HCT116 (cell line): ENCODE results near the gene RNF145. TPM values are rescaled to one million over a fixed set of nuclear protein-coding genes. Genes with fewer than 3 reads are reported as not detected.
"Not testable (repeated sequence)": the region's sequence is repeated elsewhere in the genome, so short reads cannot be mapped to it uniquely, and the experiment has no call there.

ENCODE experiments used
- ATAC-seq: fragments of 200-7000 bp; cut with Tn5 transposase; 2 replicates; pipeline ENCODE4 v1.9.1; 2020; ENCODE audit warnings: mild to moderate bottlenecking, moderate library complexity
- BruUV-seq: library from RNA; stranded (reverse); fragments of 400-500 nt; replicated peaks from 2 replicates; lab custom pipeline; 2021; lab: Mats Ljungman, UMichigan
- CTCF ChIA-PET: fragments of 300-600 bp; sonication (Branson Sonifier 250); formaldehyde crosslinking; loops from one replicate; lab custom pipeline; 2021; ENCODE audit warnings: antibody characterized with exemption; lab: Charles Lee
- POLR2A ChIA-PET: fragments of 300-600, 350-600 bp; sonication (Branson Sonifier 250); formaldehyde crosslinking; loops from one replicate; lab custom pipeline; 2021; ENCODE audit warnings: antibody characterized with exemption; lab: Charles Lee
- RAD21 ChIA-PET, 2 experiments: fragments of 300-600 bp; sonication (Branson Sonifier 250); formaldehyde crosslinking; loops; one replicate each; lab custom pipeline; 2023; ENCODE audit warnings: low total read pairs in 2 of 2; ENCODE audit not compliant: uncharacterized antibody in 2 of 2, unreplicated experiment in 2 of 2, low non-redundant PET in 1 of 2; lab: Charles Lee
- DNase-seq: peaks from one replicate; pipeline ENCODE4 v3.0.0-alpha.2; 2010; ENCODE audit warnings: low read depth, low spot score
- H2AFZ ChIP-seq: fragments of 200-600 bp; shearing (Covaris generic), sonication (generic); 2 replicates; pipeline ENCODE4 v1.6.1; 2017; ENCODE audit warnings: low read depth, mixed run types, mixed read lengths, antibody characterized with exemption, low read length; ENCODE audit not compliant: poor library complexity, severe bottlenecking
- H3K27ac ChIP-seq: 2 replicates; pipeline ENCODE4 v1.5.1; 2012; ENCODE audit warnings: low read depth, low read length
- H3K27me3 ChIP-seq: fragments of 200-600 bp; sonication (generic); 2 replicates; pipeline ENCODE4 v1.6.1; 2016; ENCODE audit warnings: mixed run types, low read length, mixed read lengths; ENCODE audit not compliant: insufficient read depth
- H3K36me3 ChIP-seq, 2 experiments: fragments of 200-500 bp in 1 of 2; fragments of 200-600 bp in 1 of 2; sonication (Bioruptor generic) in 1 of 2; sonication (generic) in 1 of 2; 2 replicates each; pipeline versions ENCODE4 v1.5.1 to v1.6.1; 2014 to 2016; ENCODE audit warnings: low read length in 2 of 2, inconsistent platforms in 1 of 2, mixed read lengths in 1 of 2, mixed run types in 1 of 2; ENCODE audit not compliant: insufficient read depth in 2 of 2, control insufficient read depth in 1 of 2
- H3K4me1 ChIP-seq, 2 experiments: fragments of 200-600 bp in 1 of 2; sonication (generic) in 1 of 2; 2 replicates each; pipeline versions ENCODE4 v1.5.1 to v1.6.1; 2012 to 2017; ENCODE audit warnings: low read length in 2 of 2, inconsistent platforms in 1 of 2, mild to moderate bottlenecking in 1 of 2, mixed read lengths in 1 of 2, mixed run types in 1 of 2, moderate library complexity in 1 of 2; ENCODE audit not compliant: insufficient read depth in 2 of 2, control insufficient read depth in 1 of 2
- H3K4me2 ChIP-seq: fragments of 200-600 bp; sonication (generic); 2 replicates; pipeline ENCODE4 v1.6.1; 2017; ENCODE audit warnings: mixed run types, low read length, mixed read lengths
- H3K4me3 ChIP-seq, 2 experiments: fragments of 200-600 bp in 1 of 2; sonication (generic) in 1 of 2; replicated peaks in 1 of 2; 2 replicates each; pipeline ENCODE4 v1.5.1; 2011 to 2016; ENCODE audit warnings: low read length in 2 of 2, control low read depth in 1 of 2, low read depth in 1 of 2, mild to moderate bottlenecking in 1 of 2, mixed read lengths in 1 of 2, mixed run types in 1 of 2
- H3K79me2 ChIP-seq: fragments of 200-600 bp; sonication (generic); 2 replicates; pipeline ENCODE4 v1.6.1; 2017; ENCODE audit warnings: mild to moderate bottlenecking, mixed run types, low read length, moderate library complexity, mixed read lengths; ENCODE audit not compliant: insufficient read depth
- H3K9ac ChIP-seq: fragments of 200-600 bp; sonication (generic); 2 replicates; pipeline ENCODE4 v1.6.1; 2016; ENCODE audit warnings: low read length, mixed read lengths
- H3K9me2 ChIP-seq: fragments of 200-600 bp; sonication (generic), shearing (Covaris generic); 2 replicates; pipeline ENCODE4 v1.6.1; 2017; ENCODE audit warnings: mixed run types, mild to moderate bottlenecking, moderate library complexity; ENCODE audit not compliant: insufficient read depth
- H3K9me3 ChIP-seq, 2 experiments: fragments of 200-500 bp in 1 of 2; fragments of 200-600 bp in 1 of 2; sonication (Bioruptor generic) in 1 of 2; sonication (generic) in 1 of 2; 2 replicates each; pipeline ENCODE4 v1.6.1; 2014 to 2017; ENCODE audit warnings: low read length in 2 of 2, mixed read lengths in 2 of 2, inconsistent platforms in 1 of 2, low read depth in 1 of 2, mild to moderate bottlenecking in 1 of 2, mixed run types in 1 of 2, moderate library complexity in 1 of 2; ENCODE audit not compliant: control insufficient read depth in 1 of 2, insufficient read depth in 1 of 2
- H4K20me1 ChIP-seq: fragments of 200-600 bp; sonication (generic), shearing (Covaris generic); 2 replicates; pipeline ENCODE4 v1.6.1; 2017; ENCODE audit warnings: mixed run types, mild to moderate bottlenecking, moderate library complexity; ENCODE audit not compliant: insufficient read depth
- CBX3 ChIP-seq: IDR thresholded peaks from 2 replicates; pipeline ENCODE4 v1.6.1; 2012; ENCODE audit warnings: low read depth
- CEBPB ChIP-seq: IDR thresholded peaks from 2 replicates; pipeline ENCODE4 v1.6.1; 2012; ENCODE audit warnings: low read depth
- CTCF ChIP-seq, 3 experiments: fragments of 200-600 bp in 1 of 3; sonication (generic) in 1 of 3; IDR thresholded peaks in 2 of 3; conservative IDR thresholded peaks in 1 of 3; 2 replicates each; pipeline ENCODE4 v1.5.1; 2012 to 2017; ENCODE audit warnings: low read depth in 2 of 3, low read length in 2 of 3, antibody characterized with exemption in 1 of 3, borderline replicate concordance in 1 of 3, control low read depth in 1 of 3, mild to moderate bottlenecking in 1 of 3, mixed read lengths in 1 of 3, mixed run types in 1 of 3, moderate library complexity in 1 of 3; ENCODE audit not compliant: insufficient read depth in 1 of 3
- ELF1 ChIP-seq: IDR thresholded peaks from 2 replicates; pipeline ENCODE4 v1.6.1; 2012; ENCODE audit warnings: low read depth, borderline replicate concordance
- EZH2 ChIP-seq: fragments of 200-600 bp; sonication (generic); IDR thresholded peaks from 2 replicates; pipeline ENCODE4 v1.6.1; 2017; ENCODE audit warnings: antibody characterized with exemption, mixed run types
- EZH2phosphoT487 ChIP-seq: fragments of 200-600 bp; IDR thresholded peaks from 2 replicates; pipeline ENCODE4 v1.6.1; 2018; ENCODE audit warnings: antibody characterized with exemption, borderline replicate concordance
- FOSL1 ChIP-seq: IDR thresholded peaks from 2 replicates; pipeline ENCODE4 v1.6.1; 2012; ENCODE audit warnings: low read depth
- JUND ChIP-seq: IDR thresholded peaks from 2 replicates; pipeline ENCODE4 v1.6.1; 2012
- MAX ChIP-seq: IDR thresholded peaks from 2 replicates; pipeline ENCODE4 v1.6.1; 2012
- POLR2AphosphoS5 ChIP-seq: IDR thresholded peaks from 2 replicates; pipeline ENCODE4 v1.6.1; 2011; ENCODE audit warnings: mild to moderate bottlenecking, low read depth, low read length, moderate library complexity
- SIN3A ChIP-seq: IDR thresholded peaks from 2 replicates; pipeline ENCODE4 v1.6.1; 2012; ENCODE audit warnings: low read depth
- SP1 ChIP-seq: IDR thresholded peaks from 2 replicates; pipeline ENCODE4 v1.6.1; 2012; ENCODE audit warnings: low read depth
- SRF ChIP-seq: IDR thresholded peaks from 2 replicates; pipeline ENCODE4 v1.6.1; 2012; ENCODE audit warnings: low read depth
- TCF7L2 ChIP-seq: IDR thresholded peaks from 2 replicates; pipeline ENCODE4 v1.7.0; 2011; ENCODE audit warnings: borderline replicate concordance, inconsistent platforms; ENCODE audit not compliant: insufficient read depth, insufficient read length; ENCODE audit errors: extremely low read depth
- YY1 ChIP-seq: IDR thresholded peaks from 2 replicates; pipeline ENCODE4 v1.6.1; 2011; ENCODE audit warnings: low read length, low read depth, moderate library complexity, mild to moderate bottlenecking; ENCODE audit not compliant: insufficient replicate concordance; ENCODE audit errors: extremely low read depth
- ZFX ChIP-seq: fragments of 450-650 bp; IDR thresholded peaks from 2 replicates; pipeline ENCODE4 v1.6.1; 2017
- ZNF274 ChIP-seq: fragments of 200-500 bp; sonication (Bioruptor generic); IDR thresholded peaks from 2 replicates; pipeline ENCODE4 v1.6.1; 2014; ENCODE audit warnings: mild to moderate bottlenecking, low read depth, low read length, inconsistent platforms
- intact Hi-C: fragments of 100-400 bp; cut with micrococcal nuclease; formaldehyde crosslinking; loops from 2 replicates; pipeline ENCODE4 v1.10.0; 2022
- total RNA-seq: library from RNA; stranded (reverse); gene quantifications from one replicate; pipeline ENCODE4 v1.2.1, GENCODE V29; 2021; ENCODE audit not compliant: unreplicated experiment
- TF ChIP-seq, protein P1 (sequence below): IDR thresholded peaks from 2 replicates; pipeline ENCODE4 v1.6.1; 2011; ENCODE audit warnings: mild to moderate bottlenecking, low read length, moderate library complexity; ENCODE audit not compliant: insufficient replicate concordance; ENCODE audit errors: extremely low read depth

The RNF145 gene
- total RNA-seq, 1 experiment from 2014 or later: 60.6 TPM

DNA sequence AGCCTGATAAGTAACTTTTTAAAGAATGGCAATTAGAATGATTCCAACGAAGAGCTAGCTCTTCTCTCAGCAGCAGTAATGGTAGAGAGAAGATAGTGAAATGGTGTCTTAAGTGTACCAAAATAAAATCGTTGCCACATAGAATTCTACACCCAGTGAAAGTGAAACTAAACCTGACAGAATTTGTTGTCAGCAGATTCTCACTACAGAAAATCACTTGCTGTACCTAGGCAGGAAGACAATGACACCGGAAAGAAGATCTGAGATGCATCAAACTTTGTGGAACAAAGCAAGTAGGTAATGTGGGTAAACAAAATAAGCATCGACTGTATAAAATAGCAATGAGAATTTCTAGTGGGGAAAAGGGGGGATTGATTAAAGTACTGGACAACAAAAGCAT lies 88.9 kb downstream of the RNF145 start:
- Histone ChIP-seq H3K9me2 (no peaks in the 10 kb centered on the region), H3K4me1 (no peaks in the 10 kb centered on the region), H2AFZ (no peak overlapping the region), H3K27ac (no peak overlapping the region), H3K4me2 (0 out of 2 replicates have a peak overlapping the region, but pooled peaks have one; percentile 2), H4K20me1 (no peaks in the 10 kb centered on the region), H3K9ac (no peak overlapping the region), H3K79me2 (no peaks in the 10 kb centered on the region), H3K9me3 (no peaks in the 10 kb centered on the region), H3K4me3 (no peak overlapping the region), H3K27me3 (peaks cover 4% of the 10 kb centered on the region; the same call in 1 of the 2 replicates), H3K36me3 (no peaks in the 10 kb centered on the region)
- ATAC-seq (no peak), DNase-seq (no peak)
- ChIA-PET RAD21 (no interaction called here), CTCF (no interaction called here), POLR2A (no interaction called here)
- intact Hi-C loops: no loop called here
- TF ChIP-seq YY1 (no peak), EZH2 (no peak), POLR2AphosphoS5 (no peak), ELF1 (no peak), ZFX (no peak), CTCF (IDR thresholded peaks at IDR 0.05 in 2 of 3, conservative IDR thresholded peaks at IDR 0.05 in 1 of 3; ENCODE audit: borderline replicate concordance in 1 of 3, insufficient read depth in 1 of 3, low read depth in 2 of 3, low read length in 2 of 3) (no peak), SRF (no peak), MAX (no peak), ZNF274 (no peak), CEBPB (no peak), FOSL1 (no peak), SP1 (no peak), CBX3 (no peak), TCF7L2 (no peak), SIN3A (no peak), EZH2phosphoT487 (no peak), JUND (no peak)
- TF ChIP-seq, protein P1, sequence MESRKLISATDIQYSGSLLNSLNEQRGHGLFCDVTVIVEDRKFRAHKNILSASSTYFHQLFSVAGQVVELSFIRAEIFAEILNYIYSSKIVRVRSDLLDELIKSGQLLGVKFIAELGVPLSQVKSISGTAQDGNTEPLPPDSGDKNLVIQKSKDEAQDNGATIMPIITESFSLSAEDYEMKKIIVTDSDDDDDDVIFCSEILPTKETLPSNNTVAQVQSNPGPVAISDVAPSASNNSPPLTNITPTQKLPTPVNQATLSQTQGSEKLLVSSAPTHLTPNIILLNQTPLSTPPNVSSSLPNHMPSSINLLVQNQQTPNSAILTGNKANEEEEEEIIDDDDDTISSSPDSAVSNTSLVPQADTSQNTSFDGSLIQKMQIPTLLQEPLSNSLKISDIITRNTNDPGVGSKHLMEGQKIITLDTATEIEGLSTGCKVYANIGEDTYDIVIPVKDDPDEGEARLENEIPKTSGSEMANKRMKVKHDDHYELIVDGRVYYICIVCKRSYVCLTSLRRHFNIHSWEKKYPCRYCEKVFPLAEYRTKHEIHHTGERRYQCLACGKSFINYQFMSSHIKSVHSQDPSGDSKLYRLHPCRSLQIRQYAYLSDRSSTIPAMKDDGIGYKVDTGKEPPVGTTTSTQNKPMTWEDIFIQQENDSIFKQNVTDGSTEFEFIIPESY: no peak
- BruUV-seq: no TSS peak

DNA sequence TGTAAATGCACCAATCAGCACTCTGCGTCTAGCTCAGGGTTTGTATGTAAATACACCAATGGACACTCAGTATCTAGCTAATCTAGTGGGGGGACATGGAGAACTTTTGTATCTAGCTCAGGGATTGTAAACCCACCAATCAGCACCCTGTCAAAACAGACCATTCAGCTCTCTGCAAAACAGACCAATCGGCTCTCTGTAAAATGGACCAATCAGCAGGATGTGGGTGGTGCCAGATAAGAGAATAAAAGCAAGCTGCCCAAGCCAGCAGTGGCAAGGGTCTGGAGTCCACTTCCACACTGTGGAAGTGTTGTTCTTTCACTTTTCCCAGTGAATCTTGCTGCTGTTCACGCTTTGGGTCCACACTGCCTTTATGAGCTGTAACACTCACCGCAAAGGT lies 89.5 kb downstream of the RNF145 start:
- H3K27ac ChIP-seq, H3K9me3 ChIP-seq, H3K9me2 ChIP-seq, POLR2A ChIA-PET, intact Hi-C loops, H3K4me3 ChIP-seq, H3K27me3 ChIP-seq, H2AFZ ChIP-seq, BruUV-seq, H4K20me1 ChIP-seq, DNase-seq, H3K9ac ChIP-seq, H3K36me3 ChIP-seq, H3K4me1 ChIP-seq, H3K79me2 ChIP-seq, RAD21 ChIA-PET, ATAC-seq, CTCF ChIA-PET, H3K4me2 ChIP-seq: not testable (repeated sequence)
